Ovary (tissue), 9 donors: ENCODE data around the gene MED14. TPM values are rescaled to one million over a fixed set of nuclear protein-coding genes. Genes with fewer than 3 reads are reported as not detected.

ENCODE experiments used
- DNase-seq, 5 donors: peaks; one replicate each; pipeline ENCODE4 v3.0.0-alpha.2; 2019 to 2020
- H3K27ac ChIP-seq, 2 donors: fragments of 200-600 bp; one replicate each; pipeline versions ENCODE4 v1.5.1 to v1.8.0; 2019 to 2022
- H3K27me3 ChIP-seq: fragments of 200-600 bp; one replicate; pipeline ENCODE4 v1.8.0; 2022
- H3K36me3 ChIP-seq: fragments of 200-600 bp; sonication (generic); one replicate; pipeline ENCODE4 v1.5.1; 2019
- H3K4me1 ChIP-seq: one replicate; pipeline ENCODE4 v1.8.1; 2013; ENCODE audit warnings: mild to moderate bottlenecking, moderate library complexity; ENCODE audit not compliant: insufficient read depth
- H3K4me3 ChIP-seq: fragments of 200-600 bp; sonication (generic); one replicate; pipeline ENCODE4 v1.5.1; 2017
- H3K9me3 ChIP-seq, 2 donors: fragments of 200-600 bp in 1 of 2; sonication (generic) in 1 of 2; one replicate each; pipeline versions ENCODE4 v1.5.1 to v1.8.1; 2013 to 2019; ENCODE audit warnings: mild to moderate bottlenecking in 1 of 2, moderate library complexity in 1 of 2
- EP300 ChIP-seq: sonication (generic); formaldehyde crosslinking; IDR thresholded peaks from one replicate; pipeline ENCODE4 v1.6.1; 2017; ENCODE audit warnings: antibody characterized with exemption
- POLR2A ChIP-seq: fragments of 450-650 bp; IDR thresholded peaks from one replicate; pipeline ENCODE4 v1.6.1; 2017; ENCODE audit warnings: antibody characterized with exemption, mild to moderate bottlenecking, moderate library complexity
- WGBS, 3 donors: extraction: QIAGEN DNeasy Blood & Tissue Kit in 1 of 3; methylation state at CpG; one replicate each; pipeline versions ENCODE4 v1.1.5 to v1.1.7; 2013 to 2017; 5-methylcytosine and 5-hydroxymethylcytosine counted together
- intact Hi-C, 4 donors: fragments of 100-400 bp; cut with DNase I; formaldehyde crosslinking; loops; one replicate each; pipeline versions ENCODE4 v1.11.0 to v1.15.1; 2022 to 2023
- polyA plus RNA-seq, 2 donors: library from polyadenylated mRNA; stranded (reverse); fragments of 200-250 nt in 1 of 2; fragments of 350-450 nt in 1 of 2; fragmentation: Illumina TruSeq in 1 of 2; extraction: RNeasy Lipid Tissue Mini Kit (QIAGEN cat#74804) in 1 of 2; gene quantifications; one replicate each; pipeline ENCODE4 v1.2.3, GENCODE V29; 2013 to 2014
- total RNA-seq, 7 donors: library from RNA; depleted of rRNA in 2 of 7; stranded (reverse); fragments of >200 nt in 2 of 7; fragmentation: NEBNext Ultra II Directional in 3 of 7; extraction: Animal tissue kit (Norgen Biotek cat#: 25700) in 3 of 7; gene quantifications; one replicate each; pipeline versions ENCODE4 v1.1.0 to v1.2.4, GENCODE V29; 2016 to 2023
- TF ChIP-seq, protein P1 (sequence below), 3 donors: fragments of 450-650 bp in 2 of 3; fragments of 200-600 bp in 1 of 3; IDR thresholded peaks; one replicate each; pipeline versions ENCODE4 v1.5.1 to v1.8.0; 2016 to 2022; ENCODE audit warnings: antibody characterized with exemption in 3 of 3, mild to moderate bottlenecking in 1 of 3
- donor health status: DM: no; HTN: no; CAD: no; lungs with moderate emphysema.
- donor health status: DM: no; HTN: no; CAD: no.
- donor health status: Bipolar disorder and iron deficiency.
- donor health status: DM: yes; HTN: yes; CAD: no.
- donor health status: DM: no; HTN: no; CAD: no.
- donor health status: DM: yes; HTN: yes; CAD: no.

MED14 gene
- total and polyA plus RNA-seq, 9 donors = 12.1 to 41.5 (median 33.1) TPM

GRCh38 chrX:40772290-40772689 lies 36.9 kb upstream of the MED14 start:
- no peak for DNase-seq
- WGBS, 3 donors = 60 to 67% (median 65%) methylated on average over 2 of the region's 2 CpGs
- intact Hi-C loops = loop anchor here in 1 of 4 donors (5.0 kb wide), 1 partner anchor 1190 kb away; no protein-coding TSS in a partner anchor
- no peaks in the 10 kb centered on the region for H3K27me3 ChIP-seq
- no peaks in the 10 kb centered on the region for H3K36me3 ChIP-seq
- TF ChIP-seq POLR2A = no peak
- TF ChIP-seq EP300 = no peak
- TF ChIP-seq, protein P1, sequence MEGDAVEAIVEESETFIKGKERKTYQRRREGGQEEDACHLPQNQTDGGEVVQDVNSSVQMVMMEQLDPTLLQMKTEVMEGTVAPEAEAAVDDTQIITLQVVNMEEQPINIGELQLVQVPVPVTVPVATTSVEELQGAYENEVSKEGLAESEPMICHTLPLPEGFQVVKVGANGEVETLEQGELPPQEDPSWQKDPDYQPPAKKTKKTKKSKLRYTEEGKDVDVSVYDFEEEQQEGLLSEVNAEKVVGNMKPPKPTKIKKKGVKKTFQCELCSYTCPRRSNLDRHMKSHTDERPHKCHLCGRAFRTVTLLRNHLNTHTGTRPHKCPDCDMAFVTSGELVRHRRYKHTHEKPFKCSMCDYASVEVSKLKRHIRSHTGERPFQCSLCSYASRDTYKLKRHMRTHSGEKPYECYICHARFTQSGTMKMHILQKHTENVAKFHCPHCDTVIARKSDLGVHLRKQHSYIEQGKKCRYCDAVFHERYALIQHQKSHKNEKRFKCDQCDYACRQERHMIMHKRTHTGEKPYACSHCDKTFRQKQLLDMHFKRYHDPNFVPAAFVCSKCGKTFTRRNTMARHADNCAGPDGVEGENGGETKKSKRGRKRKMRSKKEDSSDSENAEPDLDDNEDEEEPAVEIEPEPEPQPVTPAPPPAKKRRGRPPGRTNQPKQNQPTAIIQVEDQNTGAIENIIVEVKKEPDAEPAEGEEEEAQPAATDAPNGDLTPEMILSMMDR (IDR thresholded peaks at IDR 0.05) = no peak
- no peak overlapping the region for H3K27ac ChIP-seq
- no peaks in the 10 kb centered on the region for H3K9me3 ChIP-seq
- H3K4me3 ChIP-seq = no peak overlapping the region
- H3K4me1 ChIP-seq = no peaks in the 10 kb centered on the region

DNA sequence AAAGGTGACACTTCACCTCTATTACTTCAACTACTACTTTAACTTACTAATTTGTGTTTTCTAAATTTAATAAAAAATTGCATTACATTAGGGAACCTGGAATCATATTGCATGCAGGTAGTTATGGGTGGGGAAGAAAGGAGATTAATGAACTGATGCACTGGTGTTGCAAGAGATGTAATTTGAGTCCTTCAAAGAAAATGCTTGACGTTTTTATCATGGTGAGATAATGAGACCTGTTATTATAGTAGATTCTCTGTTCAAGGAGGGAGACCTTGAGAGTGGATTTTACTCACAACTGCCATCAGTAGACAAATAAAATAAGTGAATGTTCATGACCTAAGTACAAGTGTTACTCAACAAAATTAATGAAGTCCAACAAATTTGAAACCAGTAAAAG lies 26.4 kb upstream of the MED14 start:
- TF ChIP-seq, protein P1 (IDR thresholded peaks at IDR 0.05) = no peak
- TF ChIP-seq EP300 = no peak
- Histone ChIP-seq H3K9me3 (peaks cover 0 to 5% of the 10 kb centered on the region in 2 donors), H3K4me1 (no peaks in the 10 kb centered on the region), H3K4me3 (no peak overlapping the region), H3K27ac (no peak overlapping the region), H3K27me3 (no peaks in the 10 kb centered on the region), H3K36me3 (no peaks in the 10 kb centered on the region)
- WGBS, 3 donors = 19 to 37% (median 25%) methylated on average over 1 of the region's 1 CpG
- DNase-seq = no peak
- intact Hi-C loops = no loop called here

GRCh38 chrX:40759374-40759773 lies 24.0 kb upstream of the MED14 start:
- Histone ChIP-seq H3K9me3 (no peaks in the 10 kb centered on the region), H3K27ac (no peak overlapping the region), H3K4me1 (no peaks in the 10 kb centered on the region), H3K4me3 (no peak overlapping the region), H3K36me3 (no peaks in the 10 kb centered on the region), H3K27me3 (no peaks in the 10 kb centered on the region)
- TF ChIP-seq POLR2A (no peak), EP300 (no peak)
- TF ChIP-seq, protein P1 (IDR thresholded peaks at IDR 0.05) = no peak
- DNase-seq = no peak
- WGBS, 3 donors = 52 to 64% (median 58%) methylated on average over 1 of the region's 1 CpG
- intact Hi-C loops = no loop called here

GRCh38 chrX:40757058-40757457 lies 21.7 kb upstream of the MED14 start:
- Histone ChIP-seq H3K36me3 (no peaks in the 10 kb centered on the region), H3K27me3 (no peaks in the 10 kb centered on the region), H3K4me1 (no peaks in the 10 kb centered on the region), H3K4me3 (no peak overlapping the region), H3K9me3 (no peaks in the 10 kb centered on the region), H3K27ac (no peak overlapping the region)
- DNase-seq = no peak
- 27 to 40% (median 39%) methylated on average over 1 of the region's 1 CpG for whole genome bisulfite sequencing, 3 donors
- intact Hi-C loops = no loop called here
- TF ChIP-seq POLR2A (no peak), EP300 (no peak)

DNA sequence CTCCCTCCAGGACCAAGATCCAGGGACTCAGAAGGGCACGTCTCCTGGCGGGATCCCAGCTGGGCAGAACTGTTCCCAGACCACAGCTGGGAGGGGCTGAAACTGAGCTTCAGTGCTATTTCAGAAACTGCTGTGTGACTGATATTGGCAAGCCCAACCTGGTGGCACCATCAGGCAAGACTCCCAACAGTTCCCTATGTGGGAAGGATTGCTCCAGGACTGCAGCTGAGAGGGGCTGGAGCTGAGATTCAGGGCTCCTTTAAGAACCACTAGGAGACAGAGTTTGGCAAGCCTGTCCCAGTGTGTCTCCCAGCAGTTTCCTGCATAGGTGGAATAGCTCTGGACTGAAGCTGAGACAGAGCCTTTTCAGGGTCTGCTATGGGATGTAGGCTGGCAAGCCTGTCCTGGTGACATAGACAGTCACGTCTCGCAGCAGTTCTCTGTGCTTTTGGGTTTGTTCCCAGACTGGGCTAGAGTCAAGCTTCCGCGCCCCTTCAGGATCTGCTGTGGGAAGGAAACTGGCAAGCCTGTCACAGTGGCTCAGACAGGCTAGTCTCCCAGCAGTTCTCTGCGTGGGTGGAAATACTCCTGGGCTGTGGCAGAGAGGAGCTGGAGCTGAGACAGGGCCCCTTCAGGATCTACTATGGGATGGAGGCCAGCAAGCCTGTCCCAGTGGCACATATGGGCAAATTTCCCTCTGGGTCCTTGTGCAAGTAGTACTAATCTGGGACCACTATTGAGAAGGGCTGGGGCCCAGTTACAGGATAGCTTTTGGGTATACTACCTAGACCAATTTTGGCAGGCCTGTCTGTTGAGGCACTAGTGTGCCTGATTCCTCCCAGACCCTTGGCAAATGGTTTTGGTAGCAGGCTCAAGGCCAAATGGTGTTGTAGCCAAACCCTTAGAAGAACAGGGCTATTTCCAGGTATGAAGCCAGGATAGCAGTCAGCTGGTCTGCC lies 20.2 kb upstream of the MED14 start:
- Histone ChIP-seq H3K4me1 (no peaks in the 10 kb centered on the region), H3K9me3 (no peaks in the 10 kb centered on the region), H3K4me3 (no peak overlapping the region), H3K27me3 (no peaks in the 10 kb centered on the region), H3K27ac (no peak overlapping the region), H3K36me3 (no peaks in the 10 kb centered on the region)
- 45 to 70% (median 63%) methylated on average over 7 of the region's 7 CpGs for WGBS, 3 donors
- intact Hi-C loops = no loop called here
- TF ChIP-seq EP300 (no peak), POLR2A (no peak)
- TF ChIP-seq, protein P1 (IDR thresholded peaks at IDR 0.05) = no peak
- no peak for DNase-seq
